Measurements from ENCODE around the gene DIS3L2. TPM values are rescaled to one million over a fixed set of nuclear protein-coding genes. Genes with fewer than 3 reads are reported as not detected.

Gene DIS3L2
- total and polyA plus RNA-seq, 2 of the 8 experiments (the other 6 are each of a cell fraction or from before 2014, with no cell fraction given), result 11.5 to 21.6 TPM

DNA sequence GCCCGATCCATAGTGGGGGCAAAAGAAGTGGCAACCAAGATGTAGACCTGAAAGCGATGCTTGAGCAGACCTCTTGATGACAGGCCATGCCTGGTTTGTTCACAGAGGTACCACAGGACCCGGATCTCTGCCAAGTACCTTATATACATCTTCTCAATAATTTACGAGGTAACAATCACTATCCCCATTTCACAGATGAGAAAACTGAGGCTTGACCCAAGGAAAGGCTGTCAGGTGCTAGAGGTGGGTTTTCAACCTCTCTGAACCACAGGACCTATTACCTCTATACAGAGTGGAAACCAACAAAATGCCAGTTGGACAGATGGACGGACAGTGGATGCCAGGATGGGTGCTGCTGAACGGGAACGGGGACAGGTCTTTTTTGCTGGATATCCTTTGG lies 13.8 kb upstream of the DIS3L2 start:
- H3K79me1 ChIP-seq (ENCODE audit: low read depth, low read length), result no peaks in the 10 kb centered on the region
- H3K4me2 ChIP-seq (ENCODE audit: insufficient read depth in 1 of 2, low read depth in 2 of 2, low read length in 2 of 2), result no peak overlapping the region
- H2BK120ac ChIP-seq (replicated peaks; ENCODE audit: low read depth, low read length), result no peak overlapping the region
- no peaks in the 10 kb centered on the region for H3K23me2 ChIP-seq (ENCODE audit: low read depth, low read length)
- H2BK12ac ChIP-seq (ENCODE audit: low read depth, low read length), result no peak overlapping the region
- H3K27me3 ChIP-seq (replicated peaks in 1 of 4; ENCODE audit: control insufficient read depth in 3 of 4, extremely low read depth in 1 of 4, insufficient read depth in 3 of 4, low read length in 3 of 4), result no peaks in the 10 kb centered on the region
- H2AK5ac ChIP-seq (ENCODE audit: low read depth, low read length), result no peak overlapping the region
- H2BK20ac ChIP-seq (ENCODE audit: low read length), result no peak overlapping the region
- no peak overlapping the region for H3K18ac ChIP-seq (ENCODE audit: extremely low read depth, low read length)
- no peak overlapping the region for H4K8ac ChIP-seq (ENCODE audit: extremely low read depth, insufficient read depth, low read length)
- no peaks in the 10 kb centered on the region for H3K9me3 ChIP-seq (ENCODE audit: insufficient read depth in 2 of 2, low read depth in 1 of 2, low read length in 1 of 2)
- ChIA-PET CTCF (ENCODE audit: partially characterized antibody) (interaction anchor here (3.5 kb wide), 1 partner anchor 18 kb away, joined by 19 read pairs; no protein-coding TSS in a partner anchor), POLR2A (ENCODE audit: partially characterized antibody) (no interaction called here)
- H3K79me2 ChIP-seq (ENCODE audit: control insufficient read depth in 1 of 2, insufficient read depth in 2 of 2, low read length in 2 of 2), result no peaks in the 10 kb centered on the region
- no peak overlapping the region for H2BK5ac ChIP-seq (ENCODE audit: low read depth, low read length)
- FAIRE-seq, result no peak
- H4K5ac ChIP-seq (ENCODE audit: insufficient read length, low read depth, low read length), result no peak overlapping the region
- H3K9ac ChIP-seq (replicated peaks in 1 of 4; ENCODE audit: extremely low read depth in 1 of 4, low read depth in 3 of 4, low read length in 3 of 4), result no peak overlapping the region
- no peak overlapping the region for H3K56ac ChIP-seq (replicated peaks; ENCODE audit: insufficient read length, low read depth, low read length)
- H2AFZ ChIP-seq (ENCODE audit: low read length), result no peak overlapping the region
- DNase-seq (ENCODE audit: low read depth in 1 of 2, low spot score in 2 of 2), result no peak
- H3K4me1 ChIP-seq (replicated peaks in 1 of 4; ENCODE audit: control insufficient read depth in 3 of 4, insufficient read depth in 4 of 4, low read length in 3 of 4), result no peaks in the 10 kb centered on the region
- H3K27ac ChIP-seq (ENCODE audit: low read depth, low read length), result no peak overlapping the region
- no peak overlapping the region for H3K14ac ChIP-seq (ENCODE audit: insufficient read length)
- no peaks in the 10 kb centered on the region for H3K36me3 ChIP-seq (ENCODE audit: control insufficient read depth in 2 of 4, insufficient read depth in 4 of 4, low read length in 3 of 4)
- WGBS, 2 experiments (ENCODE audit: extremely low coverage in 1 of 2, insufficient coverage in 1 of 2, insufficient read length in 1 of 2, insufficient replicate concordance in 2 of 2, low coverage in 1 of 2, low lambda C conversion rate in 2 of 2, missing lambda C conversion rate in 1 of 2), result 94% methylated on average over 7 of the region's 7 CpGs; no CpG with 5 or more reads in 1 of the 2 experiments
- H4K20me1 ChIP-seq (replicated peaks in 1 of 2; ENCODE audit: control insufficient read depth in 1 of 2, insufficient read depth in 2 of 2, low read length in 2 of 2), result no peaks in the 10 kb centered on the region
- no peak overlapping the region for H3K4ac ChIP-seq (replicated peaks; ENCODE audit: insufficient read length, low read depth, low read length)
- no peak overlapping the region for H3K4me3 ChIP-seq (ENCODE audit: extremely low read depth in 1 of 4, insufficient read depth in 2 of 4, low read depth in 3 of 4, low read length in 4 of 4)
- no peak overlapping the region for H4K91ac ChIP-seq (replicated peaks; ENCODE audit: insufficient read length, low read length)
- H3K23ac ChIP-seq (ENCODE audit: insufficient read length), result no peak overlapping the region
- no peak overlapping the region for H2BK15ac ChIP-seq (ENCODE audit: low read length)

All from H1 (cell line).